HFF-Myc (cell line): ENCODE data around the gene GPR26.

Experiments
- DNase-seq: peaks from one replicate; pipeline ENCODE4 v3.0.0-alpha.2; 2011; ENCODE audit warnings: low read depth; ENCODE audit errors: extremely low read depth
- H3K4me3 ChIP-seq: replicated peaks from 2 replicates; pipeline ENCODE4 v1.5.1; 2011; ENCODE audit warnings: low read depth, mild to moderate bottlenecking, control low read depth, low read length
- TF ChIP-seq, protein P1 (sequence below): IDR thresholded peaks from 2 replicates; pipeline ENCODE4 v1.5.1; 2012; ENCODE audit warnings: mild to moderate bottlenecking, low read depth, low read length, control low read depth; ENCODE audit errors: missing control alignments

GPR26 gene

DNA sequence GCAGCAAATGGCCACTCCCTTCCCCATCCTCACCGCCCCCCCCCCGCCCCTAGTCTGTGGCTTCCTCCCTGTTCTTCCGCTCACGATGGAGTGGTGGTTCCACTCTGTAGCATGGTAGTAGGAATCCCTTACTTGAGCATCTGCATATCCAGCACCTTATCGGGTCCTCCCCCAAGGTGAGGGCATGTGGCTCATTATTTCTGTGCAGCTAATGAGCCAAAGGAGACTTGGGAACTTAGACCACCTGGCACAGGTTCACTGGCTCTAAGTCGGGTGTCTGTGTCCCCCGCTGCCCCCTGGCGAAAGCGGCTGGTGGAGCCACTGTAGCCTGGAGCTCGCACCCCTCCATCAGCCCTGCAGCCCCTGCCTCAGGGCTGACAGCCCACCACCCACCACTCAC, 22.8 kb upstream of the GPR26 start:
- no peak overlapping the region for H3K4me3 ChIP-seq
- TF ChIP-seq, protein P1, sequence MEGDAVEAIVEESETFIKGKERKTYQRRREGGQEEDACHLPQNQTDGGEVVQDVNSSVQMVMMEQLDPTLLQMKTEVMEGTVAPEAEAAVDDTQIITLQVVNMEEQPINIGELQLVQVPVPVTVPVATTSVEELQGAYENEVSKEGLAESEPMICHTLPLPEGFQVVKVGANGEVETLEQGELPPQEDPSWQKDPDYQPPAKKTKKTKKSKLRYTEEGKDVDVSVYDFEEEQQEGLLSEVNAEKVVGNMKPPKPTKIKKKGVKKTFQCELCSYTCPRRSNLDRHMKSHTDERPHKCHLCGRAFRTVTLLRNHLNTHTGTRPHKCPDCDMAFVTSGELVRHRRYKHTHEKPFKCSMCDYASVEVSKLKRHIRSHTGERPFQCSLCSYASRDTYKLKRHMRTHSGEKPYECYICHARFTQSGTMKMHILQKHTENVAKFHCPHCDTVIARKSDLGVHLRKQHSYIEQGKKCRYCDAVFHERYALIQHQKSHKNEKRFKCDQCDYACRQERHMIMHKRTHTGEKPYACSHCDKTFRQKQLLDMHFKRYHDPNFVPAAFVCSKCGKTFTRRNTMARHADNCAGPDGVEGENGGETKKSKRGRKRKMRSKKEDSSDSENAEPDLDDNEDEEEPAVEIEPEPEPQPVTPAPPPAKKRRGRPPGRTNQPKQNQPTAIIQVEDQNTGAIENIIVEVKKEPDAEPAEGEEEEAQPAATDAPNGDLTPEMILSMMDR: no peak
- no peak for DNase-seq

DNA sequence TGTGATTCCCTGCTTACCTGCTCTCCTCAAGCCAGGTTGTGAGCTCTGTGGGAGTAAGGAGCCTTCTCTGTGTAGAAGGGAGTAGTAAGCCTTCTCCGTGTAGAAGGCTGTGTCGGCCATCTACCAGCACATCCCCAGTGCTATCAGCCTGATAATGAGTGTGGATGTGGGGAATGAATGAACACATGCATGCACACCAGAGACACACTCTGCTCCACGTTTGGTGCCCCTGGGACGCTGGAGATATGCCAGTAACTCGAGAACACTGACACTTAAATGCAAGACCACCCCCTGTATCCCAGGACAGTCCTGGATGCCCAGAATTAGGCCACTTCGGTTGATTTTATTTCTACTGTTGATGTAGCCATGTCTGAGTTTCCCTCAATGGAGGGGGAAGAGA, 21.1 kb upstream of the GPR26 start:
- DNase-seq: no peak
- TF ChIP-seq, protein P1: no peak

DNA sequence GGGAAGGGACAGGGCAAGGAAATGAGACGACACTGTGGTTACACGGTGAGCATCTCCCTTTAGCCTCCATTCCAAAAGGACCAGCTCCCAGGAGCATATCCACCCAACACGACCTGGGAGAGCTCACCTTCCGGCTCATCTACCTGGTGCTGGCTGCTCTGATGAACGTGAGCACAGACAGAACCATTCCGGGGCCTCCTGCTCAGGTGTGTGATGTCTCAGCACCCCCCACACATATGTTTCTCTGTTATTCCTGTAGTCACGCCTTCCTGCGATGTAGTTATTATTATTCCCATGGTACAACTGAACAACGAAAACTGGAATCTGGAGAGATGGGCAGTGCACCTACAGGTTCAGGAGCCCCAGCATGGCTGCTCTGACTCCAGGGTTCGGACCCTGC, 20.5 kb upstream of the GPR26 start:
- TF ChIP-seq, protein P1: no peak
- no peak overlapping the region for H3K4me3 ChIP-seq
- DNase-seq: no peak

More for the DNA sequence above, 21.1 kb upstream of the GPR26 start:
- no peak overlapping the region for H3K4me3 ChIP-seq

DNA sequence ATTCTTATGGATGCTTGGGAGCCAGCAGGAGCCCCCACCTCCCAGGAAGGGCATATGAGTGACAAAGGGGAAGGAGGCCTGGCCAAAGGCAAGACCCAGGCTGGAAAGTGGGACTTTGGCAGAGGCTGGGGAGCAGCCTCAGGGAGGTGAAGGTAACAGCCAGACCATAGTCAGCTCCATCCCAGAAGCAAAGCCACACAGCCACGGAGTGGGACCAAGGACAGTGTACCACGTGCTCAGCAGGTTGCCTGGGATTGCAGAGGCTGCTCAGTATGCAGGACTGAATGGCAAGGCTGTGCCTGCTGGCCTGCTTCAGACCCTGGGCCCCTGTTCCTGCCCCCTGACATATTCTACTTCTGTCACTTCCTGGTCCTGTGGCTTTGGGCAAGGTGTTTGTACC, 17.6 kb upstream of the GPR26 start:
- no peak for DNase-seq
- TF ChIP-seq, protein P1: no peak
- H3K4me3 ChIP-seq: no peak overlapping the region

DNA sequence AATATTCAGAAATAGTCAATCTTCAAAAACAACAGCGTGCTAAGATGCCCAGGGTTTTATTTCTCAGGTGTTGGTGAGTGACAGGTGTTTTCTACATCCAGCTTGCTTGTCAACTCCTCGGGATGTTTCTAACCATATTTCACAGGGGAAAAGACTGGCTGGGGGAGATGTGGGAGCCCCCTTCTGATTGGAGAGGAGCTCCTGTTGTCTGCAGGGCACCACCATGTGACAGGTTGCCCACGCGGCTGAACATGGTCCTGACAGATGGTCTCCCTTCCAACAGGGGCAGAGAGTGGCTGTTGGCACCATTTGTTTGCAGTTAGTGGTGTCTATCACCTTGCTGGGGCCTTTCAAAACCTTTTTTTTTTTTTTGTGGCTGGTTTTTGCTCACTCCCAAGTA, 16.5 kb upstream of the GPR26 start:
- DNase-seq: no peak

DNA sequence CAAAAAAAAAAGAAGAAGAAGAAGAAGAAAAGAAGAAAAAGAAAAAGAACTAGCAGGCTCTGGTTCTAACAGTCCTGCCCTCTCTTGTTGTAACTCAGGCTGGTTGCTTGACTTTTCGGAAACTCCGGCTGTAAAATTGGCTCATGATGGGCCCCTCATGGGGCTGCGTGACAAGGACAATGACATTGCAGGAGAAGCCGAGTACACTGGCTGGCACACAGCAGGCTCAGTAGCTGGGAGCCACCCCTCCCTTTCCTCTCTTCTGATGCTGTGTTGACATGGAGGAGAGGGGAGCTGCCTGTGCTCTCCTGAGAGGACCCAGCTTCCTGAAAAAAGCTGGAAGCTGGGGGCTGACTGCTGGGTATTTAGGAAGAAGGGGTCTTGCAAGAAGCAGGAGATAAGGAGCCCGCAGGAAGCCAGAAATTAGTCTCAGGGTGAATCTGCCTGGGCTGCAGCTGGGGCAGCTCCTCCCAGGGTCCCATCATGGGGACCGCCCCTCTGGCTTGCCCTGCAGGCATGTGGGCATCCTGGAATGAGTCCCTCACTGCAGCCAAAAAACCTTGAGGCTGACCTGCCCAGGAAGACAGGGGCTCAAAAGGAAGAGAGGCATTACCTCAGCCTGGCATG, 14.6 kb upstream of the GPR26 start:
- DNase-seq: no peak
- TF ChIP-seq, protein P1: no peak

More for the DNA sequence above, 16.5 kb upstream of the GPR26 start:
- TF ChIP-seq, protein P1: no peak
- H3K4me3 ChIP-seq: no peak overlapping the region

DNA sequence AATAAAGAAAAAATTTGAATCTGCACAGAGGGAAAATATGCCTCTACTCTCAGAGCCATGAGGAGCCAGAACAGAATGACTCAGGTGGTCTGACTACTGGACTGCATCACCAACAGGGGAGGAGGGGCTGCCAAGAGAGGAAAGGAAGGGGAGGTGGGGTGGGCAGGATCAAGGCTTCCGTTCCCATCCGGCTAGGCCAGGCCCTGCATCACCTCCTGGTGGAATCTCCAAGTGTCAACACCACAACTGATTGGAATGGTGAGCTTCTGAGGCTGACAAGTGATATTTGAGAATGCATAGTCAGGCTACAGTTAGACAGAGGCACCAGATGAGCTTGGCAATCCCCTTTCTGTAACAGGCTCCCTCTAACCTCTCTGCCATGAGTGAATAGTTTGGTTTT, 10.4 kb upstream of the GPR26 start:
- DNase-seq: no peak
- H3K4me3 ChIP-seq: no peak overlapping the region
- TF ChIP-seq, protein P1: no peak

More for the DNA sequence above, 14.6 kb upstream of the GPR26 start:
- H3K4me3 ChIP-seq: no peak overlapping the region
